SK-N-SH (cell line): Measurements from ENCODE around the gene DNAH14.
"Not testable (repeated sequence)": the region's sequence is repeated elsewhere in the genome, so short reads cannot be mapped to it uniquely, and the experiment has no call there.

ENCODE experiments used
- EP300 ChIP-seq, 2 experiments: IDR thresholded peaks; 2 replicates each; pipeline versions ENCODE4 v1.4.0 to v1.6.1; 2012; ENCODE audit warnings: borderline replicate concordance in 1 of 2, low read depth in 1 of 2, low read length in 1 of 2
- EZH2phosphoT487 ChIP-seq: fragments of 200-600 bp; sonication (generic); IDR thresholded peaks from 2 replicates; pipeline ENCODE4 v1.6.1; 2017; ENCODE audit warnings: low read depth, mixed run types, mild to moderate bottlenecking, antibody characterized with exemption, moderate library complexity, borderline replicate concordance
- JUND ChIP-seq: IDR thresholded peaks from 2 replicates; pipeline ENCODE4 v1.4.0; 2012
- POLR2AphosphoS5 ChIP-seq: IDR thresholded peaks from 2 replicates; pipeline ENCODE4 v1.6.1; 2012; ENCODE audit warnings: low read depth, low read length
- SMC3 ChIP-seq: IDR thresholded peaks from 2 replicates; pipeline ENCODE4 v1.6.1; 2012; ENCODE audit warnings: low read depth, low read length, improper control_type of control experiment
- TF ChIP-seq, protein P1 (sequence below): fragments of 200-600 bp; sonication (generic); IDR thresholded peaks from 2 replicates; pipeline ENCODE4 v1.6.1; 2017; ENCODE audit warnings: antibody characterized with exemption, mild to moderate bottlenecking, moderate library complexity
- TF ChIP-seq, protein P2 (sequence below): IDR thresholded peaks from 2 replicates; pipeline ENCODE4 v1.4.0; 2012; ENCODE audit warnings: low read depth

DNA sequence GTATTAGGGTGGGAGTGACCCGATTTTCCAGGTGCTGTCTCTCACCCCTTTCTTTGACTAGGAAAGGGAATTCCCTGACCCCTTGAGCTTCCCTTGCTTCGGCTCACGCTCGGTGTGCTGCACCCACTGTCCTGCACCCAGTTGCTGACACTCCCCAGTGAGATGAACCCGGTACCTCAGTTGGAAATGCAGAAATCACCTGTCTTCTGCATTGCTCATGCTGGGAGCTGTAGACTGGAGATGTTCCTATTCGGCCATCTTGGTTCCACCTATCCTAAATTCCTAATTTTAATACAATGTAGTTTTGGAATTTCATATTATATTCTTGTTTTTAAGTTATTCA, 16.8 kb downstream of the DNAH14 start:
- TF ChIP-seq, protein P1, sequence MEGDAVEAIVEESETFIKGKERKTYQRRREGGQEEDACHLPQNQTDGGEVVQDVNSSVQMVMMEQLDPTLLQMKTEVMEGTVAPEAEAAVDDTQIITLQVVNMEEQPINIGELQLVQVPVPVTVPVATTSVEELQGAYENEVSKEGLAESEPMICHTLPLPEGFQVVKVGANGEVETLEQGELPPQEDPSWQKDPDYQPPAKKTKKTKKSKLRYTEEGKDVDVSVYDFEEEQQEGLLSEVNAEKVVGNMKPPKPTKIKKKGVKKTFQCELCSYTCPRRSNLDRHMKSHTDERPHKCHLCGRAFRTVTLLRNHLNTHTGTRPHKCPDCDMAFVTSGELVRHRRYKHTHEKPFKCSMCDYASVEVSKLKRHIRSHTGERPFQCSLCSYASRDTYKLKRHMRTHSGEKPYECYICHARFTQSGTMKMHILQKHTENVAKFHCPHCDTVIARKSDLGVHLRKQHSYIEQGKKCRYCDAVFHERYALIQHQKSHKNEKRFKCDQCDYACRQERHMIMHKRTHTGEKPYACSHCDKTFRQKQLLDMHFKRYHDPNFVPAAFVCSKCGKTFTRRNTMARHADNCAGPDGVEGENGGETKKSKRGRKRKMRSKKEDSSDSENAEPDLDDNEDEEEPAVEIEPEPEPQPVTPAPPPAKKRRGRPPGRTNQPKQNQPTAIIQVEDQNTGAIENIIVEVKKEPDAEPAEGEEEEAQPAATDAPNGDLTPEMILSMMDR = not testable (repeated sequence)
- TF ChIP-seq EZH2phosphoT487; JUND; POLR2AphosphoS5; EP300 (IDR thresholded peaks at IDR 0.05; ENCODE audit: borderline replicate concordance in 1 of 2, low read depth in 1 of 2, low read length in 1 of 2); SMC3: not testable (repeated sequence)
- TF ChIP-seq, protein P2, sequence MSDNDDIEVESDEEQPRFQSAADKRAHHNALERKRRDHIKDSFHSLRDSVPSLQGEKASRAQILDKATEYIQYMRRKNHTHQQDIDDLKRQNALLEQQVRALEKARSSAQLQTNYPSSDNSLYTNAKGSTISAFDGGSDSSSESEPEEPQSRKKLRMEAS = not testable (repeated sequence)
